Activated CD4-positive, alpha-beta T cell treated with anti-CD3 and anti-CD28 coated beads, Interleukin-10, Interleukin-2, amounts not matched to agents 100 ng/mL and 50 ng/mL, durations not matched to agents 16 hours and 8 hours (primary cell): Measurements from ENCODE around the gene OPN1MW.
"Not testable (repeated sequence)": the region's sequence is repeated elsewhere in the genome, so short reads cannot be mapped to it uniquely, and the experiment has no call there.

Experiments used
- DNase-seq: peaks from one replicate; pipeline ENCODE4 v3.0.0-alpha.2; 2020

The OPN1MW gene

GRCh38 chrX:154211499-154211898, 29.1 kb downstream of the OPN1MW start:
- not testable (repeated sequence) for DNase-seq

DNA sequence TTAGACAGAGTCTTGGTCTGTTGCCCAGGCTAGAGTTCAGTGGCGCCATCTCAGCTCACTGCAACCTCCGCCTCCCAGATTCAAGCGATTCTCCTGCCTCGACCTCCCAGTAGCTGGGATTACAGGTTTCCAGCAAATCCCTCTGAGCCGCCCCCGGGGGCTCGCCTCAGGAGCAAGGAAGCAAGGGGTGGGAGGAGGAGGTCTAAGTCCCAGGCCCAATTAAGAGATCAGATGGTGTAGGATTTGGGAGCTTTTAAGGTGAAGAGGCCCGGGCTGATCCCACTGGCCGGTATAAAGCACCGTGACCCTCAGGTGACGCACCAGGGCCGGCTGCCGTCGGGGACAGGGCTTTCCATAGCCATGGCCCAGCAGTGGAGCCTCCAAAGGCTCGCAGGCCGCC, 37.1 kb downstream of the OPN1MW start, which contains the start of gene OPN1MW2:
Gene OPN1MW2, plus strand, starts transcription at position 301 of the 400 bp plus-strand sequence. Its CDS starts 60 bp downstream, at position 361.
- not testable (repeated sequence) for DNase-seq

- DNase-seq, result not testable (repeated sequence)
Observed at GRCh38 chrX:154225292-154225691, 42.9 kb downstream of the OPN1MW start.

- DNase-seq, result not testable (repeated sequence)
Observed at GRCh38 chrX:154226706-154227105, 44.3 kb downstream of the OPN1MW start.

- not testable (repeated sequence) for DNase-seq
Observed at GRCh38 chrX:154231443-154231842, 49.0 kb downstream of the OPN1MW start.

DNA sequence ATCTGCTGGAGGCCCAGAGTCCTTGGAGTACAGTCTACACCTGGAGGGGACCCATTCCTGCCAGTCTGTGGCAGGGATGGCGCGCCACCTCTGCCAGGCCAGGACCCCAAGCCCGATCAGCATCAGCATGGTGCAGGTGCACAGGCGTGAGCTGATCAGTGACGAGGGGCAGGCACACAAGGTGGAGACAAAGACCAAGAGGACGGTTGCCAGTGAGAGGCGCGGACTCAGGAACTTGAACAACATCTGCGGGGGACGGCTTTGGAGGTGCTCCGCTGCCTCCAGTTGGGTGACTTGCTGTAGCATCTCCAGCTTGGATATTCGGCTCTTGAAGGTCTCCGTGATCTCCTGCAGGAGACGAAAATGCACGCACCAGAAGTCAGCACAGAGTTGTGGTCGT, 51.2 kb downstream of the OPN1MW start:
- not testable (repeated sequence) for DNase-seq

GRCh38 chrX:154238939-154239559, 56.7 kb downstream of the OPN1MW start:
- not testable (repeated sequence) for DNase-seq

DNA sequence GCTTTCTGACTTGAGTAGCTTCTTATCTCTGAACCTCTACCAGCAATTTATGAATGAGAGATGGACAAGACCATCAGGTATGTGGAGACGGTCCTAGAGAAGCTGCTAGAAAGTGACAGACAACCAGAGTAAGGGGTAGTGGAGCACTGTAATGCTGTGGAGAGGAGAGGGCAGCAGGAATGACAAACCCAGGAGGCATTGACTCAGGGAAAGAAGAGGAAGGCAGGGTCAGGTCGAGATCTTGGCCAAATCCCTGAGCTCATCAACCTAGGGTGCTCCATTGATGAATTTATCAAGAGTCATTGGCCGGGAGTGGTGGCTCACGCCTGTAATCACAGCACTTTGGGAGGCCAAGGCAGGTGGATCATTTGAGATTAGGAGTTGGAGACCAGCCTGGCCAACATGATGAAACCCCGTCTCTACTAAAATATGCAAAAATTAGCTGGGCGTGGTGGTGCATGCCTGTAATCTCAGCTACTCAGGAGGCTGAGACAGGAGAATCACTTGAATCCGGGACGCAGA, 57.6 kb downstream of the OPN1MW start:
- not testable (repeated sequence) for DNase-seq
